Fibroblast of mammary gland (primary cell): ENCODE data around the gene PPP1R14C.

ENCODE experiments used
- DNase-seq: peaks from one replicate; pipeline ENCODE4 v3.0.0-alpha.2; 2010; ENCODE audit warnings: low read depth
- H3K4me3 ChIP-seq: 2 replicates; pipeline ENCODE4 v1.5.1; 2011; ENCODE audit warnings: low read depth, mild to moderate bottlenecking, low read length, moderate library complexity; ENCODE audit not compliant: control insufficient read depth
- TF ChIP-seq, protein P1 (sequence below): conservative IDR thresholded peaks from 2 replicates; pipeline ENCODE4 v1.5.1; 2011; ENCODE audit warnings: low read depth, low read length, inconsistent platforms; ENCODE audit not compliant: control insufficient read depth, insufficient read depth

Gene PPP1R14C

GRCh38 chr6:150267686-150268561 lies 125.1 kb downstream of the PPP1R14C start:
- peak; percentile 88 for DNase-seq

GRCh38 chr6:150269130-150269856 lies 126.4 kb downstream of the PPP1R14C start:
- DNase-seq: no peak
- TF ChIP-seq, protein P1, sequence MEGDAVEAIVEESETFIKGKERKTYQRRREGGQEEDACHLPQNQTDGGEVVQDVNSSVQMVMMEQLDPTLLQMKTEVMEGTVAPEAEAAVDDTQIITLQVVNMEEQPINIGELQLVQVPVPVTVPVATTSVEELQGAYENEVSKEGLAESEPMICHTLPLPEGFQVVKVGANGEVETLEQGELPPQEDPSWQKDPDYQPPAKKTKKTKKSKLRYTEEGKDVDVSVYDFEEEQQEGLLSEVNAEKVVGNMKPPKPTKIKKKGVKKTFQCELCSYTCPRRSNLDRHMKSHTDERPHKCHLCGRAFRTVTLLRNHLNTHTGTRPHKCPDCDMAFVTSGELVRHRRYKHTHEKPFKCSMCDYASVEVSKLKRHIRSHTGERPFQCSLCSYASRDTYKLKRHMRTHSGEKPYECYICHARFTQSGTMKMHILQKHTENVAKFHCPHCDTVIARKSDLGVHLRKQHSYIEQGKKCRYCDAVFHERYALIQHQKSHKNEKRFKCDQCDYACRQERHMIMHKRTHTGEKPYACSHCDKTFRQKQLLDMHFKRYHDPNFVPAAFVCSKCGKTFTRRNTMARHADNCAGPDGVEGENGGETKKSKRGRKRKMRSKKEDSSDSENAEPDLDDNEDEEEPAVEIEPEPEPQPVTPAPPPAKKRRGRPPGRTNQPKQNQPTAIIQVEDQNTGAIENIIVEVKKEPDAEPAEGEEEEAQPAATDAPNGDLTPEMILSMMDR: no peak
- H3K4me3 ChIP-seq: no peak overlapping the region

More at GRCh38 chr6:150267686-150268561, 125.1 kb downstream of the PPP1R14C start:
- TF ChIP-seq, protein P1: peak; percentile 0
- no peak overlapping the region for H3K4me3 ChIP-seq

DNA sequence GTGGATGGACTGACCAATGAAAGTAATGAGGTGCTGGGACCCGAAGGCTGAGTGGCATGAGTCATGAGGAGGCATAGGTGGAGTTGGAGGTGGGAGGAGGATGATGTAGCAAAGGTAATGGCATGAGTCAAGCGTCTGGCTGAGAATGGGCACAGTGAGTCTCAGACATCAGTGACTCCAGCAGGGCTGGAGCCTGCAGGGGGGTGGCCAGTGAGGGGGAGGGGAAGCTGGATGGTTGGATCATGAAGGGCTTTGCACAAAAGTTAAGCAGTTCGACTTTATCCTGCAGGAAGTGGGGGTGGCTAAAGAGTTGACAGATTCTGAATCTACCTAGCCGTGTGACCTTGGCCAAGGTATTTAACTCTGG lies 127.0 kb downstream of the PPP1R14C start:
- H3K4me3 ChIP-seq: no peak overlapping the region
- TF ChIP-seq, protein P1: no peak
- peak; percentile 91 for DNase-seq

GRCh38 chr6:150270330-150271052 lies 127.6 kb downstream of the PPP1R14C start:
- TF ChIP-seq, protein P1: no peak
- DNase-seq: no peak
- no peak overlapping the region for H3K4me3 ChIP-seq

DNA sequence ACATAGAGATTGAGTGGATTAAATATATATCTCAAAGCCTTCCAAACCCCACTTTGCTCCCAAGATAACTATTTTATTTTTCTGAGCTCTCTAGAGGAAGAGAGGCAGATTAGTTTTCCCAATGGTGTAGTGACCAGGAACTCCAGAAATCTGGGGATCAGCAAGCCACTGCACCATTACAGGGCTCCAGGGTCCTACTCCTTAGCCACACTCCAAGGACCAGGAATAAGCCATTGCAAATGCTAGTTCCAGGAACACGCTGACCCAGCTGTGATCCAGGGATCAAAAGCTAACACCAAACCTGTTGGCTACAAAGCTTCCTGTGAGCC lies 128.3 kb downstream of the PPP1R14C start:
- no peak for DNase-seq
- no peak overlapping the region for H3K4me3 ChIP-seq
- TF ChIP-seq, protein P1: no peak

DNA sequence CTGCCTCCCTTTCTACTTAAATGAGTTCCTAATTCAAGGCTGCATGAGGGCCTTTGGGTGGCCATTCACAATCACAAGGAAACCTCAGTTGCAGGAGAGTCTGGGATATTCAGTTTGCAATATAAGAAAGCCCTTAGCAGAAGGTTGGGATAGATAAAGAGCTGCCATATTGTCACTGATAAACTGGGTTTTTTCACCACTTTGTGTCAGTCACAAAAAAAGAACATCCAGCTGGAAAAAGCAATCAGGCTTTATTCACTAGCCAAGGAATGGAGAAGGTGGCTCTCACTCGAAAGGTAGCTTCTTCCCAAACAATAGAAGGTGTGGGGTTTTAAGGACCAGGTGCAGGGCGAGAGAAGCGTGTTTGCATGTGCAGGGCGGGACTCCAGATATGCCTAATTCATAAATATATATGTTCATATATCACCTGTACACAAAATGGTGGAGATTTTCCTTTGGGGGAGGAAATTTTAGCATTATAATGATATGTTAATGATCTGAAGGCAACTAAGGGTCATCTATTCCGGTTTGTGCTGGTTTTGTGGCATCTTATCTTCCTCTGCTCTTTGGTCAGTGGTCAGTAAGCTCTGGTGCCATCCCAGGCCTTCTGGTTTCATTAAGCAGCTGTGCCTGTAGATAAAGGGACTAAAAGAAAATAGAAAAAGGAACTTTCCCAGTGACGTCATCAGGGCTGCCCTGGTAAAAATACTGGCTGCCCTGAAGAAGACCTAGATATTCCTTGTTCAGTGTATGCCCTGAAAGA lies 128.8 kb downstream of the PPP1R14C start:
- no peak for DNase-seq
- TF ChIP-seq, protein P1: no peak
- H3K4me3 ChIP-seq: no peak overlapping the region
